ENCODE data around the gene ALKBH4.
"Not testable (repeated sequence)": the region's sequence is repeated elsewhere in the genome, so short reads cannot be mapped to it uniquely, and the experiment has no call there.

ALKBH4 gene, protein sequence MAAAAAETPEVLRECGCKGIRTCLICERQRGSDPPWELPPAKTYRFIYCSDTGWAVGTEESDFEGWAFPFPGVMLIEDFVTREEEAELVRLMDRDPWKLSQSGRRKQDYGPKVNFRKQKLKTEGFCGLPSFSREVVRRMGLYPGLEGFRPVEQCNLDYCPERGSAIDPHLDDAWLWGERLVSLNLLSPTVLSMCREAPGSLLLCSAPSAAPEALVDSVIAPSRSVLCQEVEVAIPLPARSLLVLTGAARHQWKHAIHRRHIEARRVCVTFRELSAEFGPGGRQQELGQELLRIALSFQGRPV

DNA sequence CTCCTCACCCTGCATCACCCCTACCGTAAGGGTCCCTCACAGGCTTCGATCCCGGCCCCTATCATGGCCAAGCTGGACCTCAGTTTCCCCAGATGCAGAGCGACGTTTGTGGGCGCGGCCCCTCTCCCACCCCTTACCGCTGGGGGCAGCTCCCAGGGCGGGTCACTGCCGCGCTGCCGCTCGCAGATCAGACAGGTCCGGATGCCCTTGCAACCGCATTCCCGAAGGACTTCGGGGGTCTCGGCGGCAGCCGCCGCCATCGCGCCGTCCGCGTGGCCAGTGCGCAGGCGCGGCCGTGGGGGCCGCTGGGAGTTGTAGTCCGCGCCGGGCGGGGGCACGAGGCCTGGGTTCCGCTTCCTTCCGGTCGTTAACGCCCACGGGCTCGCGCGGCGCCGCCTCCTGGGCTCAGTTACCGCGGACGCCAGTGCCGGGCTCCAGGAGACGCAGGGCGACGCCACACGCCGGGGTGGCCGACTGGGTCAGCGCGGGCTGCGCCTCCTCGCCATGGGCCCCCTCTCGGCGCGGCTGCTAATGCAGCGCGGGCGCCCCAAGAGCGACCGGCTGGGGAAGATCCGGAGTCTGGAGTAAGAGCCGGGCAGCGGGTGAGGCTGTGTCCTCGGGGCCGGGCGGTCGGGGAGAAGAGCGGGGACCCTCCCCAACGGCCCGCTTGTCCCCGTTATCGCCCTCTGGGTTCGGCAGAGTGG lies at the start of gene ALKBH4, which contains the start of gene LRWD1:
ALKBH4 (minus strand) TSS at position 287 of the 704 bp plus-strand sequence; CDS start at position 260, 27 bp downstream.
LRWD1 (plus strand) TSS at position 408 of the 704 bp plus-strand sequence; CDS start at position 505, 97 bp downstream.
- DNase-seq (ENCODE audit: low read depth in 2 of 2): peak; percentile 86 to 95

GRCh38 chr7:102512642-102513221 lies 48.1 kb upstream of the ALKBH4 start:
- DNase-seq (ENCODE audit: low read depth in 2 of 2): not testable (repeated sequence)

GRCh38 chr7:102511860-102512522 lies 47.3 kb upstream of the ALKBH4 start:
- DNase-seq (ENCODE audit: low read depth in 2 of 2): not testable (repeated sequence)

DNA sequence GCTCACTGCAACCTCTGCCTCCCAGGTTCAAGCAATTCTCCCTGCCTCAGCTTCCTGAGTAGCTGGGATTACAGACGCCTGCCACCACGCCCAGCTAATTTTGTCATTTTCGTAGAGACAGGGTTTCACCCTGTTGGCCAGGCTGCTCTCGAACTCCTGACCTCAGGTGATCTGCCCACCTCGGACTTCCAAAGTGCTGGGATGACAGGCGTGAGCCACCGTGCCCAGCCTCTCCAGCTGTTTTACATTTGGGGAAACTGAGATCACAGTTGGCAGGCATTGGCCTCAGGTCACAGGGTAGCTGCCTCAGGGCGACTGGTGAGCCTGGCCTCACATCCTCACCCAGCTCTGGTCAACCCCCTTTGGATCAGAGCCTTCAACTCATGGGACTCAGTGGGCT lies 45.9 kb upstream of the ALKBH4 start:
- DNase-seq (ENCODE audit: low read depth in 2 of 2): not testable (repeated sequence)

DNA sequence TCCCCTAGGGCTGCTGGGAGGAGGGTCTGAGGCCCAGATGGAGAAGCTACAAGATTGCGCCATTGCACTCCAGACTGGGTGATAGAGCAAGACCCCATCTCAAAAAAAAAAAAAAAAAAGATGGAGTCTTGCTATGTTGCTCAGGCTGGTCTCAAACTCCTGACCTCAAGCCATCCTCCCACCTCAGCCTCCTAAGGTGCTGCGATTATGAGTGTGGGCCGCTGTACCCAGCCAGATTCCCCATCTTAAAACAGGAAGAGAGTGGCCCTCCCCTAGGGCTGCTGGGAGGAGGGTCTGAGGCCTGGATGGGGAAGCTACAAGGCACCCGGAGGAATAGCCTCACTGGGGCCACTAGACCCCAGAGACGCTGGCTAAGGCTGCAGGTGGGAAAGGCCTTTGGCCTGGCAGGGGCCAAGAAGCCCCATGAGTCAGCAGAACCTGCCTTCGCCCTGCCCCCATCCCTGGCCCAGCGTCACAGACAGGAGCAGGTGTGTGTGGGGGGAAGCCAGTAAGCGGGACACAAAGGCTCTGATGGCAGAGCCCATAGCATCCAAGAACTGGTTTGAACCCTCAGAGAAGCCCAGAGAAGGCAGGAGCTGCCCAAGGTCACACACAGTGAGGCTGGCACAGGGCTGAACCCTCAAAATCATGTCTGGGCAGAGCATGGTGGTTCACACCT lies 42.9 kb upstream of the ALKBH4 start:
- not testable (repeated sequence) for DNase-seq (ENCODE audit: low read depth in 2 of 2)

GRCh38 chr7:102505298-102506185 lies 40.9 kb upstream of the ALKBH4 start:
- not testable (repeated sequence) for DNase-seq (ENCODE audit: low read depth in 2 of 2)

DNA sequence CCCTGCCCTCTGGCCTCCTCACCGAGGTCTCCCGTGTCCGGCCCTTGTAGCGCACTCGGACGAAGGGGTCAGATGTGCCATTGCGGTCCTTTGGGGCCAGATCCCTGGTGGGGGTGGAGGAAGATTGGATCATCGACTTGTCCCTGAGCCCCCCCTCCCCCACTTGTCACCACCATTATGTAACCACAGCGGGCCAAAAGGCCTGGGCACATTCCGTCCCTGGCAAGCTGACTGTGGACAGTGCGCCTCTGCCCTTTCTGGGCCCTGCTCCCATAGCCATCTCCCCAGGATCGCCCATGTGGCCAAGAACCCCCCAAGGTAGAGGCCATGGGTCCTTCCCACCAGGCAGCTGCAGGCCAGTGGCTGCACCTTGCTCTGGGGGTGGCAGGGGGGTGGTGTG lies 38.5 kb upstream of the ALKBH4 start:
- not testable (repeated sequence) for DNase-seq (ENCODE audit: low read depth in 2 of 2)

DNA sequence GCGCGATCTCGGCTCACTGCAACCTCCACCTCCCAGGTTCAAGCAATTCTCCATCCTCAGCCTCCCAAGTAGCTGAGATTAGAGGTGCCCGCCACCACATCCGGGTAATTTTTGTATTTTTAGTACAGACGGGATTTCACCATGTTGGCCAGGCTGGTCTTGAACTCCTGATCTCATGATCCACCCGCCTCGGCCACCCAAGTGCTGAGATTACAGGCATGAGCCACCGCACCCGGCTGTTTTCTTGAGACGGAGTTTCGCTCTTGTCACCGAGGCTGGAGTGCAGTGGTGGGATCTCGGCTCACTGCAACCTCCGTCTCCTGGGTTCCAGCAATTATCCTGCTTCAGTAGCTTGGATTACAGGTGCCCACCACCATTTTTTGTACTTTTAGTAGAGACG lies 33.7 kb upstream of the ALKBH4 start:
- not testable (repeated sequence) for DNase-seq (ENCODE audit: low read depth in 2 of 2)

- DNase-seq (ENCODE audit: low read depth in 2 of 2): not testable (repeated sequence)
These were observed 32.6 kb upstream of the ALKBH4 start for GRCh38 chr7:102497308-102497707.

- DNase-seq (ENCODE audit: low read depth in 2 of 2): not testable (repeated sequence)
These were observed 32.2 kb upstream of the ALKBH4 start for GRCh38 chr7:102496861-102497260.

DNA sequence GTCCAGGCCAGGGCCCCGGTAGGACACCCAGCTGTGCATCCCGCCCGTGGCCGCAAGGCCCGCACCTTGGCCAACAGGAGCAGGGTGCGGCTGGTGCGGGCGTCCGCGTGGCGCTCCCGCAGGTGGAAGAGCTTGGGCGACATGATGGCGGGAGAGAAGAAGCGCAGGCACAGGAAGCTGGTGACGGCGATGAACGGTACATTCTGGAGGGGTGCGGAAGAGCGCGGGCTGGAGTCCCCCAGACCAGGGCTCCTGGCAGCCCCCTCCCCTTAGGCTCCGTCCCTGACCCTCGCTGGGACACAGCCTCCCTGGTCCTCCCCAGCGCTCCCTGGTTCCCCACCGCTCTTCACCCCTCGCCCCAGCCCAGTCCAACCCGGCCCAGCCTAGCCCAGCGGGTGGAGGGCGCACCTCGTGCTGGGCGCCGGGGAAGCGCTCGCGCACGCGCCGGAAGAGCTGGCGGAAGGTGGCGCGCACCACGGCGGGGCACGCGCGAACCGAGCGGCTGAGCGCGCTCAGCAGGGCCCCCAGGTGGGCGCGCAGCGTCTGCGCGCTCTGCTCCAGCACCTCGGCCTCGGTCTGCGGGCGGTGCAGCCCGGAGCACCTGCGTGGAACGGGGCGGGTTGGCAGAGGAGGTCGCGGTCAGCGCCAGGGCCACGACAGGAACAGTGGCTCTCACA lies 29.9 kb upstream of the ALKBH4 start:
- DNase-seq (ENCODE audit: low read depth in 2 of 2): not testable (repeated sequence)

DNA sequence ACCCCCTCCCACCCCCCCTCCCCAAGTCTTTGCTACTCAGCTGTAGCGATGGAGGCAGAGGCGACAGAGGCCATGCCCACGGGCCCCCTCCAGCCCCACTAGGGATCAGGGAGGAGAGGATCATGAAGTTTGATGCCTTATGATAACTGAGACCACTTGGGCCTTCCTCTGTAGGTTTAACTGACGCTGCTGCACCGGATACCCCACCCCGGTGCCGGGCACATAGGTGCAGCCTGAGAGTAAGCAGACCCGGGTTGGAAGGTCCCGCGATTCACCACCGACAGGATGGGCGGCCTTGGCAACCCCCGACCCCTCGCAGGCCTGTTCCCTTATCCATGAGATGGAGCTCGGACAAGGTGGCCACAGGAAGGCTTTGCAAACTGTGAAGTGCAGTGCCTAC lies 29.4 kb upstream of the ALKBH4 start:
- not testable (repeated sequence) for DNase-seq (ENCODE audit: low read depth in 2 of 2)

- not testable (repeated sequence) for DNase-seq (ENCODE audit: low read depth in 2 of 2)
These were observed 28.7 kb upstream of the ALKBH4 start for GRCh38 chr7:102493220-102493935.

GRCh38 chr7:102490529-102491075 lies 25.9 kb upstream of the ALKBH4 start:
- DNase-seq (ENCODE audit: low read depth in 2 of 2): peak in 1 of 2 donors; percentile 15

DNA sequence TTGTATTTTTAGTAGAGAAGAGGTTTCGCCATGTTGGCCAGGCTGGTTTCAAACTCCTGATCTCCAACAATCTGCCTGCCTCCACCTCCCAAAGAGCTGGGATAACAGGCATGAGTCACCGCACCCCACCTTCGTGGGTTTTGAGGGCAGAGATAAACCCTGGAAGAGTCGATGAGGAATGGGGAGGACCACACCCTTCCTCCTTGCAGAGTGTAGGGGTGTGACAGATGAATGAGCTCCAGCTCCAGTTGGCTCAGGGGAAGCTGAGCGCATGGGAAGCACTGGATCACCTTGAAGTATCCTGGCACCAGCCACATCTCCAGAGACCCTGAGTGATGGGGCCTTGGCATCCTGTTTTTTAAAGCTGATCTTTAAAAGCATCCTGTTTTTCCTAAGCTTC lies 19.7 kb upstream of the ALKBH4 start:
- not testable (repeated sequence) for DNase-seq (ENCODE audit: low read depth in 2 of 2)

GRCh38 chr7:102481962-102482361 lies 17.3 kb upstream of the ALKBH4 start:
- not testable (repeated sequence) for DNase-seq (ENCODE audit: low read depth in 2 of 2)

- not testable (repeated sequence) for DNase-seq (ENCODE audit: low read depth in 2 of 2)
These were observed 15.4 kb upstream of the ALKBH4 start for GRCh38 chr7:102479982-102480637.

GRCh38 chr7:102479209-102479584 lies 14.5 kb upstream of the ALKBH4 start:
- not testable (repeated sequence) for DNase-seq (ENCODE audit: low read depth in 2 of 2)
